Fibroblast of mammary gland (primary cell): ENCODE data around the gene MAP4K2.

Experiments
- DNase-seq: peaks from one replicate; pipeline ENCODE4 v3.0.0-alpha.2; 2010; ENCODE audit warnings: low read depth
- H3K4me3 ChIP-seq: 2 replicates; pipeline ENCODE4 v1.5.1; 2011; ENCODE audit warnings: low read depth, mild to moderate bottlenecking, low read length, moderate library complexity; ENCODE audit not compliant: control insufficient read depth
- CTCF ChIP-seq: conservative IDR thresholded peaks from 2 replicates; pipeline ENCODE4 v1.5.1; 2011; ENCODE audit warnings: low read depth, low read length, inconsistent platforms; ENCODE audit not compliant: control insufficient read depth, insufficient read depth

The MAP4K2 gene

GRCh38 chr11:64801158-64801464 is 1.9 kb downstream of the MAP4K2 start:
- DNase-seq, result no peak
- no peak for TF ChIP-seq CTCF
- no peak overlapping the region for H3K4me3 ChIP-seq

- H3K4me3 ChIP-seq, result no peak overlapping the region
- TF ChIP-seq CTCF, result no peak
- no peak for DNase-seq
These were observed 2.5 kb downstream of the MAP4K2 start for GRCh38 chr11:64800303-64801157.

- TF ChIP-seq CTCF, result no peak
- no peak overlapping the region for H3K4me3 ChIP-seq
- DNase-seq, result no peak
These were observed 3.3 kb downstream of the MAP4K2 start for GRCh38 chr11:64799623-64800302.

GRCh38 chr11:64799256-64799622 is 3.8 kb downstream of the MAP4K2 start:
- DNase-seq, result no peak
- no peak overlapping the region for H3K4me3 ChIP-seq
- TF ChIP-seq CTCF, result no peak

- DNase-seq, result no peak
- no peak overlapping the region for H3K4me3 ChIP-seq
- no peak for TF ChIP-seq CTCF
These were observed 6.1 kb downstream of the MAP4K2 start for GRCh38 chr11:64796757-64797541.

- no peak overlapping the region for H3K4me3 ChIP-seq
- DNase-seq, result no peak
- TF ChIP-seq CTCF, result no peak
These were observed 6.8 kb downstream of the MAP4K2 start for GRCh38 chr11:64796047-64796756.
